GM19395 (cell line): Measurements from ENCODE around the gene PAIP2B.
"Not testable (repeated sequence)": the region's sequence is repeated elsewhere in the genome, so short reads cannot be mapped to it uniquely, and the experiment has no call there.

ENCODE experiments used
- ATAC-seq: cut with Tn5 transposase; IDR thresholded peaks from one replicate; pipeline ENCODE4 v1.9.1; 2021; ENCODE audit warnings: mild to moderate bottlenecking, moderate library complexity; ENCODE audit not compliant: unreplicated experiment

The PAIP2B gene

GRCh38 chr2:71226965-71227560 is at the start of gene PAIP2B:
TSS of gene PAIP2B (minus strand) at chr2:71227103. CDS start at chr2:71202589, 24,514 bp downstream.
- ATAC-seq, result peak; percentile 96

GRCh38 chr2:71275939-71276310 is 49.0 kb upstream of the PAIP2B start:
- ATAC-seq, result peak; percentile 23

- no peak for ATAC-seq
Measured at GRCh38 chr2:71269511-71270090, 42.7 kb upstream of the PAIP2B start.

GRCh38 chr2:71263386-71263785 is 36.5 kb upstream of the PAIP2B start:
- ATAC-seq, result no peak

- no peak for ATAC-seq
Measured at GRCh38 chr2:71261534-71261933, 34.6 kb upstream of the PAIP2B start.

- ATAC-seq, result no peak
Measured at GRCh38 chr2:71256421-71256820, 29.5 kb upstream of the PAIP2B start.

- ATAC-seq, result no peak
Measured at GRCh38 chr2:71254776-71255175, 27.9 kb upstream of the PAIP2B start.

GRCh38 chr2:71254078-71254477 is 27.2 kb upstream of the PAIP2B start:
- ATAC-seq, result no peak

- ATAC-seq, result no peak
Measured at GRCh38 chr2:71253476-71253875, 26.6 kb upstream of the PAIP2B start.

- ATAC-seq, result no peak
Measured at GRCh38 chr2:71252862-71253261, 26.0 kb upstream of the PAIP2B start.

- ATAC-seq, result no peak
Measured at GRCh38 chr2:71250935-71251334, 24.0 kb upstream of the PAIP2B start.

GRCh38 chr2:71244302-71244660 is 17.4 kb upstream of the PAIP2B start:
- ATAC-seq, result no peak

- no peak for ATAC-seq
Measured at GRCh38 chr2:71243634-71244301, 16.9 kb upstream of the PAIP2B start.

- no peak for ATAC-seq
Measured at GRCh38 chr2:71240794-71241193, 13.9 kb upstream of the PAIP2B start.

GRCh38 chr2:71238089-71238488 is 11.2 kb upstream of the PAIP2B start:
- ATAC-seq, result no peak

GRCh38 chr2:71235930-71236587 is 9.2 kb upstream of the PAIP2B start:
- no peak for ATAC-seq

GRCh38 chr2:71233072-71233471 is 6.2 kb upstream of the PAIP2B start:
- ATAC-seq, result not testable (repeated sequence)

GRCh38 chr2:71226096-71226964 is 573 bp downstream of the PAIP2B start:
- ATAC-seq, result peak; percentile 21

GRCh38 chr2:71224935-71225334 is 2.0 kb downstream of the PAIP2B start:
- no peak for ATAC-seq

GRCh38 chr2:71224457-71224856 is 2.4 kb downstream of the PAIP2B start:
- ATAC-seq, result no peak

- ATAC-seq, result no peak
Measured at GRCh38 chr2:71223767-71224333, 3.1 kb downstream of the PAIP2B start.
